Keratinocyte (primary cell): Measurements from ENCODE around the gene ATAD1. TPM values are rescaled to one million over a fixed set of nuclear protein-coding genes. Genes with fewer than 3 reads are reported as not detected.
A peak's percentile ranks its signal among the peaks of the same experiment; 100 is the strongest.
"Not testable (repeated sequence)": the region's sequence is repeated elsewhere in the genome, so short reads cannot be mapped to it uniquely, and the experiment has no call there.

Experiments
- DNase-seq: peaks from one replicate; pipeline ENCODE4 v3.0.0-alpha.2; 2011; ENCODE audit warnings: low read depth, missing footprints, low spot score
- FAIRE-seq: peaks from 2 replicates; lab custom pipeline; 2011; peaks lifted over from hg19 to GRCh38; lab: Jason Lieb, UNC
- H2AFZ ChIP-seq: 2 replicates; pipeline ENCODE4 v1.6.0; 2012; ENCODE audit warnings: low read length, control low read depth, inconsistent platforms; ENCODE audit not compliant: control insufficient read depth
- H3K27ac ChIP-seq: 2 replicates; pipeline ENCODE4 v1.5.1; 2011; ENCODE audit warnings: low read length; ENCODE audit not compliant: control insufficient read depth, insufficient read depth
- H3K27me3 ChIP-seq: 3 replicates; pipeline ENCODE4 v1.6.0; 2011; ENCODE audit warnings: low read length; ENCODE audit not compliant: control insufficient read depth, insufficient read depth; ENCODE audit errors: extremely low read depth
- H3K36me3 ChIP-seq, 2 experiments: 2 replicates in 1 of 2; 3 replicates in 1 of 2; pipeline ENCODE4 v1.5.1; 2011; ENCODE audit warnings: low read length in 2 of 2, mild to moderate bottlenecking in 1 of 2; ENCODE audit not compliant: control insufficient read depth in 2 of 2, insufficient read depth in 2 of 2; ENCODE audit errors: extremely low read depth in 1 of 2
- H3K4me1 ChIP-seq: 3 replicates; pipeline ENCODE4 v1.5.1; 2011; ENCODE audit warnings: low read length; ENCODE audit not compliant: control insufficient read depth, insufficient read depth; ENCODE audit errors: extremely low read depth
- H3K4me2 ChIP-seq: 3 replicates; pipeline ENCODE4 v1.6.0; 2011; ENCODE audit warnings: low read depth, low read length; ENCODE audit not compliant: control insufficient read depth, insufficient read depth; ENCODE audit errors: extremely low read depth
- H3K4me3 ChIP-seq, 3 experiments: fragments of 200-600 bp in 1 of 3; sonication (generic) in 1 of 3; 2 replicates in 2 of 3; 3 replicates in 1 of 3; pipeline ENCODE4 v1.5.1; 2011 to 2016; ENCODE audit warnings: low read length in 3 of 3, mild to moderate bottlenecking in 3 of 3, control low read depth in 2 of 3, inconsistent platforms in 1 of 3, low read depth in 1 of 3, mixed read lengths in 1 of 3, mixed run types in 1 of 3, moderate library complexity in 1 of 3; ENCODE audit not compliant: control insufficient read depth in 2 of 3, insufficient read depth in 2 of 3; ENCODE audit errors: extremely low read depth in 1 of 3
- H3K79me2 ChIP-seq: 2 replicates; pipeline ENCODE4 v1.6.0; 2012; ENCODE audit warnings: low read length; ENCODE audit not compliant: control insufficient read depth, insufficient read depth
- H3K9ac ChIP-seq: 3 replicates; pipeline ENCODE4 v1.6.0; 2011; ENCODE audit warnings: low read length; ENCODE audit not compliant: control insufficient read depth, insufficient read depth; ENCODE audit errors: extremely low read depth
- H3K9me1 ChIP-seq: 3 replicates; pipeline ENCODE4 v1.6.0; 2011; ENCODE audit warnings: low read length; ENCODE audit not compliant: control insufficient read depth, insufficient read depth; ENCODE audit errors: extremely low read depth
- H3K9me3 ChIP-seq: 2 replicates; pipeline ENCODE4 v1.5.1; 2012; ENCODE audit warnings: low read depth, low read length; ENCODE audit not compliant: control insufficient read depth
- H4K20me1 ChIP-seq: 3 replicates; pipeline ENCODE4 v1.6.0; 2011; ENCODE audit warnings: low read length; ENCODE audit not compliant: control insufficient read depth, insufficient read depth; ENCODE audit errors: extremely low read depth
- CTCF ChIP-seq, 3 experiments: IDR thresholded peaks in 1 of 3; conservative IDR thresholded peaks in 1 of 3; optimal IDR thresholded peaks in 1 of 3; 2 replicates in 2 of 3; 3 replicates in 1 of 3; pipeline versions ENCODE3 to v1.5.1; 2011; ENCODE audit warnings: low read length in 3 of 3, mild to moderate bottlenecking in 3 of 3, moderate library complexity in 2 of 3, control low read depth in 1 of 3, inconsistent platforms in 1 of 3; ENCODE audit not compliant: insufficient read depth in 2 of 3; ENCODE audit errors: extremely low read depth in 1 of 3
- EZH2 ChIP-seq: IDR thresholded peaks from one replicate; pipeline ENCODE4 v1.6.1; 2012; ENCODE audit warnings: inconsistent platforms, mild to moderate bottlenecking, low read length, moderate library complexity
- dilution Hi-C: fragments of 300-500 bp; cut with MboI; formaldehyde crosslinking; loops from one replicate; pipeline ENCODE4 v1.7.0; 2020; ENCODE audit warnings: low sequenced_read_pairs; ENCODE audit not compliant: extremely low pct_ligation_motif_present
- polyA plus RNA-seq, 5 experiments: library from polyadenylated mRNA; depleted of rRNA in 3 of 5; stranded (reverse) in 3 of 5; stranded (forward) in 1 of 5; unstranded in 1 of 5; fragments of >200 nt; gene quantifications; 1 replicate in 1 of 5; 2 replicates in 3 of 5; 3 replicates in 1 of 5; pipeline versions ENCODE4 v1.2.1 to v1.2.3, GENCODE V29; 2011 to 2012; ENCODE audit warnings: missing spikeins in 2 of 5, low read depth in 1 of 5, low replicate concordance in 1 of 5

The ATAD1 gene
- polyA plus RNA-seq, 1 donor (not counting 4 experiments of a cell fraction or from before 2014, with no cell fraction given): 51.0 TPM

GRCh38 chr10:87864496-87865059, 46.6 kb upstream of the ATAD1 start:
- dilution Hi-C loops: no loop called here
- H4K20me1 ChIP-seq: peaks cover 6% of the 10 kb centered on the region
- FAIRE-seq (no peak), DNase-seq (no peak)
- H3K27me3 ChIP-seq: no peaks in the 10 kb centered on the region
- peak overlapping the region; percentile 79 for H3K4me2 ChIP-seq
- H3K36me3 ChIP-seq: no peaks in the 10 kb centered on the region
- no peaks in the 10 kb centered on the region for H3K9me1 ChIP-seq
- H3K27ac ChIP-seq: peak overlapping the region; percentile 76
- peaks cover 55% of the 10 kb centered on the region for H3K79me2 ChIP-seq
- H3K4me1 ChIP-seq: peaks cover 22% of the 10 kb centered on the region
- TF ChIP-seq CTCF (optimal IDR thresholded peaks at IDR 0.05 in 1 of 3, IDR thresholded peaks at IDR 0.05 in 1 of 3, conservative IDR thresholded peaks at IDR 0.05 in 1 of 3; ENCODE audit: extremely low read depth in 1 of 3, insufficient read depth in 2 of 3, low read length in 3 of 3): no peak
- TF ChIP-seq EZH2: no peak
- no peaks in the 10 kb centered on the region for H3K9me3 ChIP-seq
- H2AFZ ChIP-seq: no peak overlapping the region
- H3K9ac ChIP-seq: peak overlapping the region; percentile 86
- peak overlapping the region; percentile 69 to 80 (median 78) for H3K4me3 ChIP-seq

- peak overlapping the region; percentile 88 for H3K27ac ChIP-seq
- H3K9me1 ChIP-seq, H3K36me3 ChIP-seq, H2AFZ ChIP-seq, H3K9me3 ChIP-seq, dilution Hi-C loops, H3K27me3 ChIP-seq, FAIRE-seq, H4K20me1 ChIP-seq, DNase-seq: not testable (repeated sequence)
- peaks cover 22% of the 10 kb centered on the region for H3K4me1 ChIP-seq
- H3K4me2 ChIP-seq: peak overlapping the region; percentile 79
- H3K79me2 ChIP-seq: peaks cover 50% of the 10 kb centered on the region
- peak overlapping the region; percentile 86 for H3K9ac ChIP-seq
- H3K4me3 ChIP-seq: peak overlapping the region; percentile 69 to 80 (median 78)
Measured at GRCh38 chr10:87863951-87864495, 46.0 kb upstream of the ATAD1 start.
